HL-60/S4 treated with retinoic acid at 250 ng/mL for 4 days and 3 days (cell line): ENCODE results near the gene PCYT1B.
"Not testable (repeated sequence)": the region's sequence is repeated elsewhere in the genome, so short reads cannot be mapped to it uniquely, and the experiment has no call there.

ENCODE experiments used
- in situ Hi-C: fragments of 300-500 bp; cut with MboI; formaldehyde crosslinking; loops from 2 replicates; pipeline ENCODE4 v1.7.0; 2022; ENCODE audit warnings: low sequenced_read_pairs

PCYT1B gene

GRCh38 chrX:24646745-24647182 is 383 bp downstream of the PCYT1B start:
- in situ Hi-C loops = no loop called here

- in situ Hi-C loops = no loop called here
These were observed 1.1 kb downstream of the PCYT1B start for GRCh38 chrX:24646006-24646405.

- in situ Hi-C loops = no loop called here
These were observed 4.0 kb downstream of the PCYT1B start for GRCh38 chrX:24643116-24643515.

- in situ Hi-C loops = no loop called here
These were observed 17.4 kb downstream of the PCYT1B start for GRCh38 chrX:24629701-24630100.

- in situ Hi-C loops = no loop called here
These were observed 27.5 kb downstream of the PCYT1B start for GRCh38 chrX:24619647-24620046.

GRCh38 chrX:24610516-24610915 is 36.6 kb downstream of the PCYT1B start:
- in situ Hi-C loops = no loop called here

GRCh38 chrX:24607616-24608015 is 39.5 kb downstream of the PCYT1B start:
- in situ Hi-C loops = no loop called here

GRCh38 chrX:24605941-24606340 is 41.2 kb downstream of the PCYT1B start:
- in situ Hi-C loops = not testable (repeated sequence)

- in situ Hi-C loops = no loop called here
These were observed 44.0 kb downstream of the PCYT1B start for GRCh38 chrX:24603191-24603590.

- in situ Hi-C loops = no loop called here
These were observed 45.3 kb downstream of the PCYT1B start for GRCh38 chrX:24601858-24602257.

GRCh38 chrX:24594501-24594900 is 52.6 kb downstream of the PCYT1B start:
- in situ Hi-C loops = no loop called here

GRCh38 chrX:24590111-24590510 is 57.0 kb downstream of the PCYT1B start:
- in situ Hi-C loops = no loop called here

- in situ Hi-C loops = no loop called here
These were observed 70.1 kb downstream of the PCYT1B start for GRCh38 chrX:24577091-24577490.

- in situ Hi-C loops = no loop called here
These were observed 71.7 kb downstream of the PCYT1B start for GRCh38 chrX:24575496-24575895.

- in situ Hi-C loops = no loop called here
These were observed 72.4 kb downstream of the PCYT1B start for GRCh38 chrX:24574743-24575142.

GRCh38 chrX:24567169-24567568 is 80.0 kb downstream of the PCYT1B start:
- in situ Hi-C loops = no loop called here

- in situ Hi-C loops = no loop called here
These were observed 80.9 kb downstream of the PCYT1B start for GRCh38 chrX:24566240-24566639.

- in situ Hi-C loops = no loop called here
These were observed 83.7 kb downstream of the PCYT1B start for GRCh38 chrX:24563291-24564010.

- in situ Hi-C loops = no loop called here
These were observed 86.0 kb downstream of the PCYT1B start for GRCh38 chrX:24561121-24561520.

- in situ Hi-C loops = no loop called here
These were observed 94.1 kb downstream of the PCYT1B start for GRCh38 chrX:24553011-24553410.

- in situ Hi-C loops = no loop called here
These were observed 97.0 kb downstream of the PCYT1B start for GRCh38 chrX:24550166-24550565.

GRCh38 chrX:24547961-24548360 is 99.2 kb downstream of the PCYT1B start:
- in situ Hi-C loops = no loop called here

- in situ Hi-C loops = no loop called here
These were observed 104.4 kb downstream of the PCYT1B start for GRCh38 chrX:24542756-24543155.
